IMR-90 (cell line): Measurements from ENCODE around the gene ALOX15. TPM values are rescaled to one million over a fixed set of nuclear protein-coding genes. Genes with fewer than 3 reads are reported as not detected.
"Not testable (repeated sequence)": the region's sequence is repeated elsewhere in the genome, so short reads cannot be mapped to it uniquely, and the experiment has no call there.

ENCODE experiments used
- ATAC-seq: fragments of 200-7000 bp; cut with Tn5 transposase; 2 replicates; pipeline ENCODE4 v1.9.1; 2020; ENCODE audit warnings: low read depth, mild to moderate bottlenecking, moderate library complexity
- BruUV-seq: library from RNA; stranded (reverse); fragments of 400-500 nt; replicated peaks from 2 replicates; lab custom pipeline; 2021; lab: Mats Ljungman, UMichigan
- CTCF ChIA-PET: fragments of 300-600 bp; formaldehyde crosslinking; extraction: SDS; loops from one replicate; lab custom pipeline; 2021; ENCODE audit warnings: antibody characterized with exemption; lab: Yijun Ruan, JAX
- POLR2A ChIA-PET: fragments of 300-600 bp; sonication (Branson Sonifier 250); formaldehyde crosslinking; loops from one replicate; lab custom pipeline; 2022; ENCODE audit warnings: antibody characterized with exemption; ENCODE audit not compliant: unreplicated experiment; lab: Charles Lee
- DNase-seq: peaks from one replicate; pipeline ENCODE4 v3.0.0; 2013
- H2AFZ ChIP-seq: replicated peaks from 2 replicates; pipeline ENCODE3; 2013; ENCODE audit warnings: low read length, mild to moderate bottlenecking; ENCODE audit not compliant: poor library complexity
- H2AK5ac ChIP-seq: 2 replicates; pipeline ENCODE4 v1.6.1; 2013; ENCODE audit warnings: low read depth, low read length, inconsistent platforms
- H2AK9ac ChIP-seq: replicated peaks from 2 replicates; pipeline ENCODE3; 2013; ENCODE audit warnings: mild to moderate bottlenecking, low read depth, low read length, moderate library complexity; ENCODE audit not compliant: poor library complexity
- H2BK120ac ChIP-seq: 2 replicates; pipeline ENCODE4 v1.6.1; 2013; ENCODE audit warnings: low read depth, low read length, inconsistent platforms
- H2BK15ac ChIP-seq: 3 replicates; pipeline ENCODE4 v1.6.1; 2013; ENCODE audit warnings: low read depth, low read length, inconsistent platforms
- H2BK20ac ChIP-seq: 2 replicates; pipeline ENCODE4 v1.6.1; 2013; ENCODE audit warnings: low read depth, mild to moderate bottlenecking, inconsistent platforms, low read length, moderate library complexity
- H2BK5ac ChIP-seq: 2 replicates; pipeline ENCODE4 v1.6.1; 2013; ENCODE audit warnings: mild to moderate bottlenecking, low read depth, low read length, inconsistent platforms; ENCODE audit not compliant: poor library complexity, severe bottlenecking
- H3K14ac ChIP-seq: replicated peaks from 2 replicates; pipeline ENCODE4 v1.6.1; 2013; ENCODE audit warnings: low read depth, low read length, inconsistent platforms
- H3K18ac ChIP-seq: 2 replicates; pipeline ENCODE4 v1.6.1; 2013; ENCODE audit warnings: low read depth, low read length, control low read depth
- H3K23ac ChIP-seq: 2 replicates; pipeline ENCODE4 v1.6.1; 2013; ENCODE audit warnings: low read depth, low read length, inconsistent platforms
- H3K27ac ChIP-seq: 2 replicates; pipeline ENCODE4 v1.5.1; 2013; ENCODE audit warnings: mild to moderate bottlenecking, control low read depth, low read length; ENCODE audit not compliant: insufficient read depth
- H3K27me3 ChIP-seq: 2 replicates; pipeline ENCODE4 v1.6.1; 2013; ENCODE audit warnings: low read length; ENCODE audit not compliant: control insufficient read depth, insufficient read depth
- H3K36me3 ChIP-seq: 2 replicates; pipeline ENCODE4 v1.6.1; 2013; ENCODE audit warnings: low read length, mixed read lengths; ENCODE audit not compliant: control insufficient read depth, insufficient read depth
- H3K4ac ChIP-seq: 2 replicates; pipeline ENCODE4 v1.6.1; 2013; ENCODE audit warnings: low read depth, low read length, inconsistent platforms
- H3K4me1 ChIP-seq: 2 replicates; pipeline ENCODE4 v1.6.1; 2013; ENCODE audit warnings: low read length, mixed read lengths; ENCODE audit not compliant: control insufficient read depth, insufficient read depth
- H3K4me2 ChIP-seq: 2 replicates; pipeline ENCODE4 v1.6.1; 2013; ENCODE audit warnings: low read depth, mild to moderate bottlenecking, control low read depth, low read length, moderate library complexity
- H3K4me3 ChIP-seq: 2 replicates; pipeline ENCODE4 v1.5.1; 2013; ENCODE audit warnings: low read depth, mild to moderate bottlenecking, control low read depth, low read length, moderate library complexity; ENCODE audit not compliant: insufficient read depth
- H3K56ac ChIP-seq: 2 replicates; pipeline ENCODE4 v1.6.1; 2013; ENCODE audit warnings: low read length, inconsistent platforms; ENCODE audit not compliant: insufficient read depth; ENCODE audit errors: extremely low read depth
- H3K79me1 ChIP-seq, 2 experiments: 2 replicates each; pipeline ENCODE4 v1.6.1; 2013; ENCODE audit warnings: low read length in 2 of 2, inconsistent platforms in 1 of 2, low read depth in 1 of 2
- H3K9ac ChIP-seq: 2 replicates; pipeline ENCODE4 v1.6.1; 2013; ENCODE audit warnings: low read depth, low read length, control low read depth
- H3K9me1 ChIP-seq: 2 replicates; pipeline ENCODE4 v1.6.1; 2013; ENCODE audit warnings: low read length, inconsistent platforms; ENCODE audit not compliant: insufficient read depth
- H3K9me3 ChIP-seq: 2 replicates; pipeline ENCODE4 v1.6.1; 2013; ENCODE audit warnings: low read length; ENCODE audit not compliant: control insufficient read depth, insufficient read depth
- H4K20me1 ChIP-seq: 2 replicates; pipeline ENCODE4 v1.6.1; 2013; ENCODE audit warnings: low read length, inconsistent platforms; ENCODE audit not compliant: insufficient read depth
- H4K5ac ChIP-seq: 2 replicates; pipeline ENCODE4 v1.6.1; 2013; ENCODE audit warnings: mild to moderate bottlenecking, low read depth, low read length, control low read depth
- H4K8ac ChIP-seq, 2 experiments: 2 replicates each; pipeline ENCODE4 v1.6.1; 2013; ENCODE audit warnings: low read depth in 2 of 2, low read length in 2 of 2, control low read depth in 1 of 2, inconsistent platforms in 1 of 2
- H4K91ac ChIP-seq: 2 replicates; pipeline ENCODE4 v1.6.1; 2013; ENCODE audit warnings: low read depth, low read length, inconsistent platforms; ENCODE audit not compliant: insufficient read depth
- WGBS, 2 experiments: methylation state at CpG; one replicate each; pipeline versions ENCODE4 v1.1.5 to v1.1.7; 2013; ENCODE audit warnings: missing lambda C conversion rate in 2 of 2; ENCODE audit not compliant: insufficient read length in 1 of 2; ENCODE audit errors: extremely low coverage in 2 of 2; 5-methylcytosine and 5-hydroxymethylcytosine counted together
- dilution Hi-C: fragments of 300-500 bp; cut with HindIII; formaldehyde crosslinking; loops from one replicate; pipeline ENCODE4 v1.14.3; 2018; ENCODE audit warnings: low sequenced_read_pairs; ENCODE audit not compliant: unreplicated experiment
- in situ Hi-C: fragments of 300-500 bp; cut with MboI; formaldehyde crosslinking; loops from 3 replicates; pipeline ENCODE4 v1.14.3; 2019; ENCODE audit warnings: low sequenced_read_pairs, inconsistent platforms, mixed read lengths
- intact Hi-C: fragments of 100-400 bp; cut with micrococcal nuclease; formaldehyde crosslinking; loops from 2 replicates; pipeline ENCODE4 v1.10.0; 2022
- polyA plus RNA-seq, 3 experiments: library from polyadenylated mRNA; depleted of rRNA; stranded (reverse); fragments of >200 nt; gene quantifications; 2 replicates each; pipeline ENCODE4 v1.2.3, GENCODE V29; 2012; ENCODE audit warnings: low replicate concordance in 1 of 3
- total RNA-seq: library from RNA; depleted of rRNA; stranded (reverse); fragments of >200 nt; gene quantifications from 2 replicates; pipeline ENCODE4 v1.2.3, GENCODE V29; 2012

The ALOX15 gene
- total and polyA plus RNA-seq, 2 of the 4 experiments (the other 2 are of a cell fraction): not detected

DNA sequence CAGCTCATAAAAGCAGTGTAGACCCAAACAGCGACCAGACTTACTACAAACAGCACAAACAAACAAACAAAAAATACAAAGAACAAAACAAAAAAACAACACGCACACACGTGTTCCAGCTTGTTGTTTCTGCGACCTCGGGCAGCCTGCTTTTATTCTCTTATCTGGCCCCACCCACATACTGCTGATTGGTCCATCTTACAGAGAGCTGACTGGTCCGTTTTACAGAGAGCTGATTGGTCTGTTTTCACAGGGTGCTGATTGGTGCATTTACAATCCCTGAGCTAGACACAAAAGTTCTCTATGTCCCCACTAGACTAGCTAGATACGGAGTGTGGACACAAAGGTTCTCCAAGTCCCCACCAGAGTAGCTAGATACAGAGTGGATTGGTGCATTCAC, 14.5 kb upstream of the ALOX15 start:
- dilution Hi-C loops: not testable (repeated sequence)

More for the DNA sequence above, 14.5 kb upstream of the ALOX15 start:
- H3K9me1 ChIP-seq, ATAC-seq, intact Hi-C loops, H2AK9ac ChIP-seq, H2AFZ ChIP-seq, DNase-seq, H3K4me1 ChIP-seq, in situ Hi-C loops, H3K9ac ChIP-seq, H3K56ac ChIP-seq, H2BK15ac ChIP-seq, BruUV-seq, H3K4ac ChIP-seq, H3K4me3 ChIP-seq, H2BK5ac ChIP-seq, H3K14ac ChIP-seq, H3K9me3 ChIP-seq, H4K20me1 ChIP-seq, H2BK120ac ChIP-seq, H3K36me3 ChIP-seq, H4K5ac ChIP-seq, H3K4me2 ChIP-seq, POLR2A ChIA-PET, H3K23ac ChIP-seq, H3K27me3 ChIP-seq, H3K27ac ChIP-seq, H3K18ac ChIP-seq, CTCF ChIA-PET, H3K79me1 ChIP-seq, H2AK5ac ChIP-seq, H4K8ac ChIP-seq, H4K91ac ChIP-seq, H2BK20ac ChIP-seq: not testable (repeated sequence)
- WGBS, 2 experiments: no CpG with 5 or more reads among the region's 7 CpGs
